ENCODE data around the gene PHOX2B. TPM values are rescaled to one million over a fixed set of nuclear protein-coding genes. Genes with fewer than 3 reads are reported as not detected.

PHOX2B gene
- total and polyA plus RNA-seq, 2 donors, result 0.71 to 3.3 TPM

- Histone ChIP-seq H3K4me1 (ENCODE audit: insufficient read depth) (no peaks in the 10 kb centered on the region), H3K4me3 (ENCODE audit: low read depth, low read length) (no peak overlapping the region), H3K36me3 (ENCODE audit: insufficient read depth) (no peaks in the 10 kb centered on the region), H3K27ac (ENCODE audit: low read depth) (no peak overlapping the region)
- DNase-seq (ENCODE audit: extremely low spot score), result no peak
These were observed 5.4 kb upstream of the PHOX2B start for GRCh38 chr4:41753942-41754341.

GRCh38 chr4:41752081-41752836 lies 3.7 kb upstream of the PHOX2B start:
- Histone ChIP-seq H3K36me3 (ENCODE audit: insufficient read depth) (no peaks in the 10 kb centered on the region), H3K4me3 (ENCODE audit: low read depth, low read length) (no peak overlapping the region), H3K4me1 (ENCODE audit: insufficient read depth) (no peaks in the 10 kb centered on the region), H3K27ac (ENCODE audit: low read depth) (no peak overlapping the region)
- 10% methylated on average over 10 of the region's 10 CpGs for WGBS
- DNase-seq (ENCODE audit: extremely low spot score), result no peak

- 2% methylated on average over 34 of the region's 34 CpGs for WGBS
- H3K27ac ChIP-seq (ENCODE audit: low read depth), result no peak overlapping the region
These were observed 3.0 kb upstream of the PHOX2B start for GRCh38 chr4:41751449-41752061.

GRCh38 chr4:41750626-41751448 lies 2.3 kb upstream of the PHOX2B start:
- no peak for DNase-seq (ENCODE audit: extremely low spot score)
- H3K4me3 ChIP-seq (ENCODE audit: low read depth, low read length), result no peak overlapping the region
- WGBS, result 4% methylated on average over 40 of the region's 40 CpGs

More at GRCh38 chr4:41751449-41752061, 3.0 kb upstream of the PHOX2B start:
- no peaks in the 10 kb centered on the region for H3K36me3 ChIP-seq (ENCODE audit: insufficient read depth)
- no peak for DNase-seq (ENCODE audit: extremely low spot score)
- H3K4me1 ChIP-seq (ENCODE audit: insufficient read depth), result no peaks in the 10 kb centered on the region
- H3K4me3 ChIP-seq (ENCODE audit: low read depth, low read length), result no peak overlapping the region

GRCh38 chr4:41750121-41750625 lies 1.6 kb upstream of the PHOX2B start:
- Histone ChIP-seq H3K36me3 (ENCODE audit: insufficient read depth) (no peaks in the 10 kb centered on the region), H3K4me1 (ENCODE audit: insufficient read depth) (no peaks in the 10 kb centered on the region), H3K27ac (ENCODE audit: low read depth) (no peak overlapping the region), H3K4me3 (ENCODE audit: low read depth, low read length) (no peak overlapping the region)
- WGBS, result 3% methylated on average over 20 of the region's 20 CpGs
- DNase-seq (ENCODE audit: extremely low spot score), result no peak

More at GRCh38 chr4:41750626-41751448, 2.3 kb upstream of the PHOX2B start:
- Histone ChIP-seq H3K36me3 (ENCODE audit: insufficient read depth) (no peaks in the 10 kb centered on the region), H3K4me1 (ENCODE audit: insufficient read depth) (no peaks in the 10 kb centered on the region), H3K27ac (ENCODE audit: low read depth) (no peak overlapping the region)

- 7% methylated on average over 12 of the region's 12 CpGs for WGBS
- no peak overlapping the region for H3K4me3 ChIP-seq (ENCODE audit: low read depth, low read length)
- no peak overlapping the region for H3K27ac ChIP-seq (ENCODE audit: low read depth)
- no peaks in the 10 kb centered on the region for H3K4me1 ChIP-seq (ENCODE audit: insufficient read depth)
- no peak for DNase-seq (ENCODE audit: extremely low spot score)
- no peaks in the 10 kb centered on the region for H3K36me3 ChIP-seq (ENCODE audit: insufficient read depth)
These were observed 1.1 kb upstream of the PHOX2B start for GRCh38 chr4:41749631-41750039.

GRCh38 chr4:41748074-41748570 lies 403 bp downstream of the PHOX2B start:
- H3K36me3 ChIP-seq (ENCODE audit: insufficient read depth), result no peaks in the 10 kb centered on the region
- no peak overlapping the region for H3K4me3 ChIP-seq (ENCODE audit: low read depth, low read length)
- WGBS, result 6% methylated on average over 21 of the region's 21 CpGs
- no peak for DNase-seq (ENCODE audit: extremely low spot score)
- no peak overlapping the region for H3K27ac ChIP-seq (ENCODE audit: low read depth)
- H3K4me1 ChIP-seq (ENCODE audit: insufficient read depth), result no peaks in the 10 kb centered on the region

GRCh38 chr4:41747230-41748055 lies 1.1 kb downstream of the PHOX2B start:
- no peak overlapping the region for H3K27ac ChIP-seq (ENCODE audit: low read depth)
- H3K4me3 ChIP-seq (ENCODE audit: low read depth, low read length), result no peak overlapping the region
- 3% methylated on average over 49 of the region's 49 CpGs for WGBS
- no peaks in the 10 kb centered on the region for H3K36me3 ChIP-seq (ENCODE audit: insufficient read depth)
- no peaks in the 10 kb centered on the region for H3K4me1 ChIP-seq (ENCODE audit: insufficient read depth)
- DNase-seq (ENCODE audit: extremely low spot score), result no peak

GRCh38 chr4:41746440-41747229 lies 1.9 kb downstream of the PHOX2B start:
- H3K4me3 ChIP-seq (ENCODE audit: low read depth, low read length), result no peak overlapping the region

GRCh38 chr4:41746025-41746439 lies 2.5 kb downstream of the PHOX2B start:
- H3K4me3 ChIP-seq (ENCODE audit: low read depth, low read length), result no peak overlapping the region

More at GRCh38 chr4:41746440-41747229, 1.9 kb downstream of the PHOX2B start:
- Histone ChIP-seq H3K36me3 (ENCODE audit: insufficient read depth) (no peaks in the 10 kb centered on the region), H3K4me1 (ENCODE audit: insufficient read depth) (no peaks in the 10 kb centered on the region), H3K27ac (ENCODE audit: low read depth) (no peak overlapping the region)
- DNase-seq (ENCODE audit: extremely low spot score), result no peak
- 7% methylated on average over 37 of the region's 37 CpGs for WGBS

GRCh38 chr4:41745292-41746024 lies 3.1 kb downstream of the PHOX2B start:
- no peaks in the 10 kb centered on the region for H3K36me3 ChIP-seq (ENCODE audit: insufficient read depth)
- H3K4me1 ChIP-seq (ENCODE audit: insufficient read depth), result no peaks in the 10 kb centered on the region
- H3K27ac ChIP-seq (ENCODE audit: low read depth), result no peak overlapping the region
- no peak overlapping the region for H3K4me3 ChIP-seq (ENCODE audit: low read depth, low read length)
- 4% methylated on average over 54 of the region's 54 CpGs for WGBS
- no peak for DNase-seq (ENCODE audit: extremely low spot score)

More at GRCh38 chr4:41746025-41746439, 2.5 kb downstream of the PHOX2B start:
- DNase-seq (ENCODE audit: extremely low spot score), result no peak
- 1% methylated on average over 36 of the region's 36 CpGs for WGBS
- Histone ChIP-seq H3K27ac (ENCODE audit: low read depth) (no peak overlapping the region), H3K4me1 (ENCODE audit: insufficient read depth) (no peaks in the 10 kb centered on the region), H3K36me3 (ENCODE audit: insufficient read depth) (no peaks in the 10 kb centered on the region)
